Smooth muscle cell (in vitro differentiated cells): ENCODE data around the gene STK10. TPM values are rescaled to one million over a fixed set of nuclear protein-coding genes. Genes with fewer than 3 reads are reported as not detected.

Experiments used
- DNase-seq: peaks from one replicate; lab custom pipeline; 2025; ENCODE audit not compliant: unreplicated experiment; lab: John Stamatoyannopoulos, UW
- H2AFZ ChIP-seq: fragments of 200-600 bp; sonication (generic); 2 replicates; pipeline ENCODE4 v1.6.0; 2016; ENCODE audit warnings: antibody characterized with exemption, low read depth, mild to moderate bottlenecking
- H3F3A ChIP-seq: fragments of 200-600 bp; sonication (generic); 2 replicates; pipeline ENCODE4 v1.6.0; 2017; ENCODE audit warnings: antibody characterized with exemption, low read depth
- H3K27ac ChIP-seq: fragments of 200-600 bp; sonication (generic); 2 replicates; pipeline ENCODE4 v1.5.1; 2016; ENCODE audit warnings: low read depth, mild to moderate bottlenecking
- H3K27me3 ChIP-seq: fragments of 200-600 bp; sonication (generic); 2 replicates; pipeline ENCODE4 v1.6.1; 2016; ENCODE audit warnings: low read depth, mild to moderate bottlenecking
- H3K36me3 ChIP-seq: fragments of 200-600 bp; sonication (generic); 2 replicates; pipeline ENCODE4 v1.5.1; 2016; ENCODE audit warnings: low read depth
- H3K4me1 ChIP-seq: fragments of 200-600 bp; sonication (generic); 2 replicates; pipeline ENCODE4 v1.5.1; 2016; ENCODE audit warnings: low read depth
- H3K4me2 ChIP-seq: fragments of 200-600 bp; sonication (generic); 2 replicates; pipeline ENCODE4 v1.6.0; 2016; ENCODE audit warnings: mild to moderate bottlenecking
- H3K4me3 ChIP-seq: fragments of 200-600 bp; sonication (generic); 2 replicates; pipeline ENCODE4 v1.5.1; 2016; ENCODE audit warnings: mild to moderate bottlenecking
- H3K79me2 ChIP-seq: fragments of 200-600 bp; sonication (generic); 2 replicates; pipeline ENCODE4 v1.6.0; 2016; ENCODE audit warnings: low read depth, mild to moderate bottlenecking
- H3K9ac ChIP-seq: fragments of 200-600 bp; sonication (generic); 2 replicates; pipeline ENCODE4 v1.6.0; 2016; ENCODE audit warnings: low read depth
- H3K9me3 ChIP-seq: fragments of 200-600 bp; sonication (generic); replicated peaks from 2 replicates; pipeline ENCODE4 v1.5.1; 2016; ENCODE audit warnings: low read depth
- H4K20me1 ChIP-seq: fragments of 200-600 bp; sonication (generic); 2 replicates; pipeline ENCODE4 v1.6.0; 2016; ENCODE audit warnings: low read depth
- CTCF ChIP-seq: fragments of 200-600 bp; sonication (generic); IDR thresholded peaks from 2 replicates; pipeline ENCODE4 v1.5.1; 2017; ENCODE audit warnings: borderline replicate concordance, mild to moderate bottlenecking, antibody characterized with exemption; ENCODE audit not compliant: insufficient read depth, poor library complexity, severe bottlenecking
- WGBS: methylation state at CpG from one replicate; pipeline ENCODE4 v1.1.7; 2016; ENCODE audit warnings: low lambda C conversion rate; 5-methylcytosine and 5-hydroxymethylcytosine counted together
- polyA plus RNA-seq: library from polyadenylated mRNA; unstranded; fragments of >200 nt; fragmentation: Nextera tagmentation; extraction: Ambion mirVana; gene quantifications from 2 replicates; pipeline ENCODE4 v1.2.1, GENCODE V29; 2016
- total RNA-seq: library from RNA; depleted of rRNA; stranded (reverse); fragments of >200 nt; gene quantifications from 2 replicates; pipeline ENCODE4 v1.2.3, GENCODE V29; 2014

Gene STK10
- total and polyA plus RNA-seq, 2 experiments from 2014 or later = 10.7 to 26.0 TPM

DNA sequence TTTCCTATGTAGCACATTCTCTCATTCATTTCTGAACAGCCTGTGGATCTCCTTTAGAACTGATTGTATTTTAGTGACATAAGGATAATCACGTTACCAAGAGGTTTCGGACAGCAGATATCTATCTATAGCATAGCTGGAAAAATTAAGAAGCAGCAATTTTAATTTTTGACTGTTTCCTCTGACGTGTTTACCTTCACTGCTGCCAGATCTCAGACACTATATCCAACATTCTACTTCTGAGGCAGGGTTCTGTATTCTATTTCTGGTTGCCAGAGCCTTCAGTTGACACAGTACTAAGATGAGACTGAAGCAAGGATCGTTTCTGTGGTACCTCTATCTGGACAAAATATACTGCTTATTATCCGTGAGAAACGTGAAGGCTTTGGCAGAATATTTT, 5.8 kb upstream of the STK10 start, which contains the start of gene EFCAB9:
TSS of gene EFCAB9 (plus strand) at position 301 of the 400 bp plus-strand sequence. CDS start at position 302, 1 bp downstream.
- H3K36me3 ChIP-seq = no peaks in the 10 kb centered on the region
- H2AFZ ChIP-seq = no peak within 1 kb of the TSS
- H3K4me2 ChIP-seq = peak within 1 kb of the TSS; percentile 48
- peaks cover 8% of the 10 kb centered on the region for H3F3A ChIP-seq
- peaks cover 13% of the 10 kb centered on the region for H3K4me1 ChIP-seq
- no peak for TF ChIP-seq CTCF
- H4K20me1 ChIP-seq = no peaks in the 10 kb centered on the region
- H3K9ac ChIP-seq = no peak within 1 kb of the TSS
- H3K79me2 ChIP-seq = no peaks in the 10 kb centered on the region
- H3K9me3 ChIP-seq = no peaks in the 10 kb centered on the region
- WGBS = 90% methylated on average over 6 of the region's 6 CpGs
- H3K27ac ChIP-seq = no peak within 1 kb of the TSS
- peak within 1 kb of the TSS; percentile 16 for H3K4me3 ChIP-seq
- DNase-seq = no peak
- no peaks in the 10 kb centered on the region for H3K27me3 ChIP-seq

GRCh38 chr5:172189693-172190296, 1.8 kb upstream of the STK10 start:
- WGBS = 35% methylated on average over 3 of the region's 3 CpGs
- DNase-seq = no peak
- Histone ChIP-seq H3K27ac (peak overlapping the region; percentile 62), H3K4me2 (peak overlapping the region; percentile 92), H3K4me3 (peak overlapping the region; percentile 69), H2AFZ (peak overlapping the region; percentile 90), H3K79me2 (peaks cover 14% of the 10 kb centered on the region), H3K4me1 (peaks cover 14% of the 10 kb centered on the region), H3F3A (peaks cover 13% of the 10 kb centered on the region), H3K9me3 (no peaks in the 10 kb centered on the region), H3K27me3 (no peaks in the 10 kb centered on the region), H3K9ac (no peak overlapping the region), H4K20me1 (peaks cover 6% of the 10 kb centered on the region), H3K36me3 (no peaks in the 10 kb centered on the region)
- no peak for TF ChIP-seq CTCF

- no peak overlapping the region for H3K9ac ChIP-seq
- no peak for DNase-seq
- peaks cover 13% of the 10 kb centered on the region for H3F3A ChIP-seq
- peak overlapping the region; percentile 69 for H3K4me3 ChIP-seq
- no peak for TF ChIP-seq CTCF
- peak overlapping the region; percentile 90 for H2AFZ ChIP-seq
- no peaks in the 10 kb centered on the region for H3K9me3 ChIP-seq
- 6% methylated on average over 30 of the region's 30 CpGs for WGBS
- H3K36me3 ChIP-seq = no peaks in the 10 kb centered on the region
- H3K4me2 ChIP-seq = peak overlapping the region; percentile 92
- peaks cover 14% of the 10 kb centered on the region for H3K4me1 ChIP-seq
- peak overlapping the region; percentile 62 for H3K27ac ChIP-seq
- H4K20me1 ChIP-seq = peaks cover 8% of the 10 kb centered on the region
- peaks cover 21% of the 10 kb centered on the region for H3K79me2 ChIP-seq
- H3K27me3 ChIP-seq = no peaks in the 10 kb centered on the region
Measured at GRCh38 chr5:172188893-172189692, 1.1 kb upstream of the STK10 start.
